DMS53 treated with DMSO at 0.1 percent for 48 hours (cell line): ENCODE results near the gene PITPNB.

ENCODE experiments used
- DNase-seq: peaks from one replicate; lab custom pipeline; 2025; ENCODE audit not compliant: unreplicated experiment; lab: John Stamatoyannopoulos, UW

PITPNB gene

DNA sequence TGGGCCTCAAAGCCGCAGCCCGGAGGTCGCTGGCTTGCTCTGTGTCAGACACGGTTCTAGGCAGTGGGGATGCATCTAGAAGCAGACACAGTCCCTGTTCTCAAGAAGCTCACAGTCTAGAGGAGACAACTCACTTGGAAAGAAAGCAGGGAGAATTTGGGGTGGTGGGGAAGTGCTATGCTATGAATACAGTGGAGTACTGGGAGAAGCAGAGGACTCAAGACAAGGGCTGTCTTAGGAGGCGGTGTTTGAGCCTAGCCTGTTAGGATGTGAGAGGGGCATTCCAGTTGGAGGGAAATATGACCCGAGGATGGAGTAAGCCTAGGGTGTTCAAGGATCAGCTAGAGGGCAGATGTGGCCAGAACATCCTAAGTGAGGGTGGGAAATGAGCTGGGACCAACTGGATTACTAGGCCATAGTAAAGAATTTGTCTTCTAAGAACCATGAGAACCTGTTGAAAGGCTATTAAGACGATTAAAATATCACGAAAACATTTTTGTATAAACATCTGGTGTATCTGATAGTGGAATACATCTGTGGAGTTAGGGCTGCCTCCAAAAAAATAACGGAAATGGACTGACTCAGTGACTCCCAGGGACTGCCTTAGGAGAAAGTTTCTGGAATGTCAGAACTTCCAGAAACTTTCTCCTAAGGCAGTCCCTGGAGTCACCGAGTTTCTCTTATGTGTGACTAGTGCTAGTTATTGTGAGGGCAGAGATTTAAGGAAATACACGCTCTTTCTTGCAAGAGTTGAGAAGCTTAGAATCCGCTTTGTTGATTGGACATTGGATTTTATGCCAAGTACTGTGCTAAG is 1.1 kb upstream of the PITPNB start:
- DNase-seq = no peak

DNA sequence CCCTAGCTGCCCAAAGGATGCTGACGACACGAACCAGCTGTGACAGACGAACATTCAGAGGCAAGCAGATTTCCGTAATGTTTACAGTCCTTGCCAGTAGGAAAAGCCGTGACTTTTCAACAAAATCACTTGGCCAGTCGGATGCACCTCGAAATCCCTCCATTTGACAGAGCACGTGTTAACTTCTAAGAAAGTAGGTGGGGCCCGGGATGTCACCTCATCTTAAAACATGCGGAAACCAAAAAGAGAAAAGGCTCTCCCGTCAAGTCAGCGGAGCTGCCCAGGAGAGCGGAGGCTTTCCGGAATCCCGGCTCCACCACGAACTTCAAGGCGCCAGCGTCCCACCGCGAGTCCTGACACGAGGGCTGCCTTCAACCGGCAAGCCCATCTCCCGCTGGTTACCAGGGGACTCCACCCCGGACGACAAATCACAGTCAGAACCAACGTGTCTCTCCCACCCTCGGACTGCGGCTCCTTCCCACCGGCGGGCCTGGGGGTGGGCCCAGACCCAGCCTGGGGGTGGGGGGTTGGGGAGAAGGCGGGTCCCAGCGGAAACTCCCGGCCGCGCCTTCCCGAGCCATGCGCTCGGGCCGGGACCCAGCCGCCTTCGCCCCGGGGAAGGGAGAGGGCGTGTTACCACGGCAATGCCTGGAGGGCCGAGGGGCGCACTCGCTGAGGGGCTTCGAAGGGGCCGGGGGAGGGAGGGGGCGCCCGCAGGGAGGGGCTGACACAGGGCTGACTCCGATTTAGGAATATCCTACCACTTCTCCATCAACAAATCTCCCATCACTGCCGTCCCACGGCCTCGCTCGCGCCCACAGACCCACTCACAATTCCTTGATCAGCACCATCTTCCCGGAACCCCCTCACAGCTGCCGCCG is 475 bp downstream of the PITPNB start:
- no peak for DNase-seq

DNA sequence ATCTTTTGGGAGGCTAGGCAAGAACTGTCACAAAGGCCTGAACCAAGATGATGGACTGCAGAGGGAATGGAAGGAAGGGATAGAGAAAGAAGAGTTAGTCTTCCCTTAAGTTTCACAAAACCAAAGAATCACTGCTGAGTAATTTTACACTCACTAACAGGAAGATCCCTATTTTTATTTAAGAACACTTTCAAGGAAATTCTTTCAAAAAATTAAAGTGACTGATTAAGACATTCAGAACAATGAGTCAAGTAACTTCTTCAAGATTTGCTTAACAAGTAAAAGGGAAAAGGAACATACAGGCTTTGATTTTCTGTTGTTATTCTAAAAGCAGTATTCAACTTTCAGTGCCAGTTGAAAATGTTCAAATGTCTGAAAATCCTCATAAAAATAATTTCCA is 3.1 kb downstream of the PITPNB start:
- no peak for DNase-seq

DNA sequence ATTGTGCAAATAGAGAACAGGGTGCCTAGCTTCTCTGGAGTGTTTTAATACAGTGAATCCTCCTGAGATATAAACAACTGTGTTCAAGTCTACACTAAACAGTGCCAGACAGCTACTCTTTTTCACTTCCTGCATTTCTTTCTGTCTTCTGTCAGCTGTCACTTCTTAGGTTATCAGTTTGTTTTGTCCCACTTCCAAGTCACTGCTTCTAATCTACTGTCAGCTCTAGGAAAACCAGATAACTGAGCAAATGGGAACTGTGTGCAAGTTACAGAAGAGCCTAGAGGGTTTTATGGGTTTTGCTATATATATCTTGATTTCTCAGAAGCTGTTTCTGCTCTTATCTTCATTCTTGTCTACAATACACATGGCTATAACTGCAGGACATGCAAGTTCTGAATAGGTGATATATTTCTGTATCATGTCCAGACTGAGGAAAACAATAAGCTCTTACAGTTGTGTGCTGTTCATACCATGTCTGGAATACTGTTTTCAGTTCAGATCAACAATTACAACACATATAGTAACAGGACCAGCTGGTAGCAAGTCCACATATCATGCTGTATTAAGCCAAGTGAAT is 5.8 kb downstream of the PITPNB start:
- no peak for DNase-seq

DNA sequence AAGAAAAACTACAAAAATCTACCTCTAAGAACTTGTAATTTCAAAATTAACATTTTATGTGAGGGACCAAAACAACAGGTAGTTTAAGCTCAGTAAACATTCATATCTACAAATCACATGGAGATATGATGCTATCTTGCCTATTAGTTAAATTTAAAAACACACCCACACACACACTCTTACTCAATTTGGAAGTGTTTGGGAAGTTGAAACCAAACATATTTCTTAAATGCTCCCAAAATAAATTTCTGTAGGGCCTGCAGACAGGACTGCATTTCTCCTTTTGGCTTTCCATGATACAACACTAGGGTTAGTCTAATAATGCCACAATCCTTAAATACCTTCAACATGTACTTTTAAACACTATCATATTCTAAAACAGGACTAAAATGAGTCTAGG is 7.0 kb downstream of the PITPNB start:
- DNase-seq = no peak

DNA sequence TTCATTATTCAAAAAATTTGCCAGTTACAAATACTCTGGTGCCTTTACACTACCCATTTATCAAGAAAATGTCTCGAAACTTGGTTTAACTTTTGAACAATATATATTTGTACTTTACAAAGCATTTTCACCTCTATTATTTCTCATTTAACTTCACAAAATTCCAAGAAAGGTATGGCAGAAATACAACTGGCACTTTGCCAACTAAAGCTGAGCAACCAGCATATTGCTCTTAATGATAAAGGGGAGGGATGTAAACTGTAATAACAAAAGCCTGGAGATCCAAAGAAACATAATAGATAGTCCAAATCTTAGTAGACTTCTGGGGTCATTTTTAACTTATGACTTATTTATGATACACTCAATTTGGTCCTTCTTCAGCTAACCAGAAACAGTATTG is 7.7 kb downstream of the PITPNB start:
- DNase-seq = no peak

DNA sequence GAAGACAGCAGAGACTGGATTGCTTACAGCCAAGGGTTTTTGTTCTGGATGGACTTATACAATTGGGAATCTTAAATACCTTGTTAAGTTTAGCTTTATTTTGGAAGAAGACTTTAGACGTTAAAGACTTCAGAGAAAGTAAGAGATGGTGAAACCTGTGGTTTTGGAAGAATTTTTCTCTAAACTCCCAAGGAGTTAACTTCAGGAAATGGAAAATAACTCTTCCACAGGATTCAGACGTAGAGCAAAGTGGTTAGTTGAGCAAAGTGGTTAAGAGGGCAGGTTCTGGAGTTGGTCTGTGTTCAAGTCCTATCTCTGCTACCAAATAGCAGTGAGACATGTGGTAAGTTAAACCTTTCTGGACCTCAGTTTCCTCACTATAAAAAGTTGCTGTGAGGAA is 12.8 kb downstream of the PITPNB start:
- DNase-seq = no peak

DNA sequence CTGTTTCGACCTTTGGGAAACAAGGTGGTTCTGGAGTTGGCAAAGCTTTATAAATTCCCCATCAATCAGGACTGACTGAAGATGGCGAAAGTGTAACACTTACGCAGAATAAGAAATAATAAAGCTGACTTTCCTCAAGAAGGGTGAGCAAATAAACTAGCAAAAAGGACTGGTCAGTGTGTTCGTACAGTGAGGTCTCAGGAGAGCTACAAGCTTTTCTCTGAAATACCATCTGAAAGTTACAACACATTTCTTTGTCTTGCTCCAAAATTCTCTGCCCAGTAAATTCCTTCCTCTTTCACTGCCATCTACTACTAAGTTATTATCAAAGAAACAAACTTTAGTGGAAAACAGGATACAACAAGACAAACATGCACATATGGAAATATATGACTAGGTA is 13.4 kb downstream of the PITPNB start:
- DNase-seq = no peak

DNA sequence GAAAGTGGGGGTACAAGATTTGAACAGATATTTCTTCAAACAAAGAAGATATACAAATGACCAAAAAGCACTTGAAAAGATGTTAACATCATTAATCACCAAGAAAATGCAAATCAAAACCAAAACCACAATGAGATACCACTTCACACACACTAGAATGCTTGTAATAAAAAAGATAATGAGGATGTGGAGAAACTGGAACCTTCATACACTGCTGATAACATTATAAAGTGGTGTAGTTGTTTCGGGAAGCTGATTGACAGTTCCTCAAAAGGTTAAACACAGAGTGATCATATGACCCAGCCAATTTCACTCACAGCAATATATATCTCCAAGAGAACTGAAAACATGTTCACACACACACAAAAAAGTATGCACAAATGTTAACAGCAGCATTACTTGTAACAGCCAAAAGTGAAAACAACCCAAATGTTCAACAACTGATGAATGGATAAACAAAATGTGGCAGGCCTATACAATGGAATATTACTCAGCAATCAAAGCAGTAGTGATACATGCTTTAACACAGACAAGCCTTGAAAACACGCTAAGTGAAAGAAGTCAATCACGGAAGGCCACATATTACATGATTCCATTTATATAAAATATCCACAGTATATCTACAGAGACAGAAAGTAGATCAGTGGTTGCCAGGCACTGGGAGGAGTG is 15.1 kb downstream of the PITPNB start:
- no peak for DNase-seq

DNA sequence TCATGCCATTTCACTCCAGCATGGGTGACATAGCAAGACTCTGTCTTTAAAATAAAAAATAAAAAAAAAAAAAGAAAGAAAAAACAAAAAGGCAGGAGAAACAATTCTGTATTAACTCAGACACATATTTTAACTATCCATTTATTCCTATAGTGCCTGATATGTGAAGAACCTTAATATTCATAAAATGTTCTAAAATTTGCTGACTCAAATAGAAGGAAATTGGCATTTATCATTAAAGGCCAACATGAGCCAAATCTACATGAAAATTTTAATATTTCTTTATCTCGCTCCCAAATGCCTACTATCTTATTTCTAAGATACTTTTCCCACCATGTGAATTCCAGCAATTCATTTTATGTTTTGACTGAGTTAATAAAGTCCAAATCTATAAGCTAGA is 18.9 kb downstream of the PITPNB start:
- DNase-seq = no peak

DNA sequence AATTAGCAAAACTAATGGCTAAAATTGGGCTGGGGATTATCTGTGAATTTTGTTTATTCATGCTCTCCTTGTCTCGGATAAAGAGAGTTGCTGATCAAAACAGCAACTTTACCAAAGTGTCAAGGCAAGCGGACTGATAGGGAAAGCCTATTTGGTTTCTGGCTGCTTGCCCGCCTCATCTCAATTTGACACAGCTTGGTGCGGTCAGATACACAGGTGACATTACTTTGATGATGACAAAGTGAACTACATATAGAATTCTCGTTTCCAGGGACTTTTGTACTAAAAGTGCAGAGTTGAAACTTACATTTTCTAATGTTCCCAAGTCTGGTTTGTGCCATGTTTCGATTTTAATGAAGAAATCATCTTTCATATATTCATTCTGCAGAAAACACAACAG is 22.8 kb downstream of the PITPNB start:
- DNase-seq = no peak

DNA sequence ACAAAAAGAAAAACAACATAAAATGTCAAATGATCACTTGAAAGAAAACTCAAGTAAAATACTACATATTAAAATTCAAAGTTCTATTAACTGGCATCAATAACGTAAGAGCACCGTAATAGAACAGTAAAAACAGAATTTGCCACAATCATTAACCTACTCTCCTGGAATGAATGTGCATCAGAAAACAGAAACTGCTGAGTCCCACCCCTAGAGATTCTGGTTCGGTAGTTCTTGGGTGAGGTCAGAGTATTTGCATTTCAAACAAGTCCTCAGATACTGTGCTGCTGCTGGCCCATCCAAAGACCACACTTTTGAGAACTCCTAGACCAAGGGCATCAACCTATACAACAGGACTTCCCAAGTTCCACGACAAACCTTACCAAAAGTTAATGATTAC is 23.5 kb downstream of the PITPNB start:
- no peak for DNase-seq

DNA sequence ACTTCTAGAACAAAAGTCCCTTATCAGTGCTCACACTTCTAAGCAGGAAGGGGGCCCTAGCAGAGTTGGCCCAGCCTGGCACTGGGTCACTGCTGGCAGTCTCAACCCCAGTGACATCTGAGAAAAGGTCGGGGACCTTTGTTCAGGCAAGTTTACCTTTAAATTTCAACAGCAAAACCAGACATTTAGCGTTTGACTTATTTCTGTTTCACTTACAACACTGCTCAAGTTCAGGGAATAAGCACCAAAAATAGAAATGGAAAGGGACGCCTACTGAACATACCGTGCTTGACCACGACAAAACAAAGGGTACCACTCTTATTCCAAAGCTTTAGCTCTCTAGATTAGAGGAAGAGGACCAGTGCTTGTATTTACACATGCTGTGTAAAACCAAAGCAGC is 26.2 kb downstream of the PITPNB start:
- DNase-seq = no peak

DNA sequence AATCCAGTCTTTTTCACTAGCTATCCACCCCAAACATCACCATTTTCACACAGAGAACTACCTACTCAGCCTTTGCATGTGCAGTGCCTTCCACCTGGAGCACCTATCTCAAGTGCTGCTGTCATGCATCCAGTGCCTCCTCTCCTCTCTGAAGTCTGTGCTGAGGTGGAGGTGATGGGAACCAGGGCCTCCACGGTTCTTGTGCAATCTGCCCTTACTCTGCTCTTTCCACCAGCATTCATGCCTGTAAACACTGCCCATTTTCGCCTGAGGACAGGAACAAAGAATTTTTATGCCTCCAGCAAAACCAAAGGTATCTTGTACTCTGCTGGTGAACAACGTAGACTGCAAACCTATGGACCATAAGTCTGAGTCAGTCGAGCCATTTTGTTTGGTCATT is 27.0 kb downstream of the PITPNB start:
- DNase-seq = no peak

DNA sequence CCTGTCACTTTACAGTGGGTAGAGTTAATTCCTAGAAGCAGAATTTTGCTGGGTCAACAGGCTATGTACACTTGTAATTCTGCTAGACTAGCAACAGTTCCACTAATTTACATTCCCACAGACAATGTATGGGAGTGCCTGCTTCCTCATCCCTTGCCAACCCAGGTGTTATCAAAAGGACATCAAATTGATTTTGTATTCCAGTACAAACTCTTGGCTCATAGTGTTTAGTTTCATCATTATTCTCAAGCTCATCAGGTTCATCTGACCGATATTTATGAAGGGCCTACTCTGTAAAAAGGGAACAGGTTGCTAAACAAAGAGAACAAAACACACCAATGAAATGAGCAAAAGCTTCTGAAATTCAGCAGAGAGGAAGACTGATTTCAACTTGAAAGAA is 30.7 kb downstream of the PITPNB start:
- DNase-seq = no peak

DNA sequence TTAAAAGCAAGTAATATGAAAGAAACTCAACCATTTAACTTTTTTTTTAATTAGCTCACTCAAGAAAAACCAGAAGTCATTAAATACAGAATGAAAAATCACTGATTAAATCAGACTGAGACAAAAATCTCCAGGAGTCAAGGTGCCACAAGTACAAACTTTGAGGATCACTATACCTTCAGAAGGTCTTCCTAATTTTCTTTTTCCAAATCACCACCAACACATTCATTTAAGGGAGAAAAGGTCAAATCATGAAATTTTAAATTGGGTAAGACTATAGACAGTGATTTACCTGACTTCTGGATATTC is 32.3 kb downstream of the PITPNB start:
- no peak for DNase-seq

DNA sequence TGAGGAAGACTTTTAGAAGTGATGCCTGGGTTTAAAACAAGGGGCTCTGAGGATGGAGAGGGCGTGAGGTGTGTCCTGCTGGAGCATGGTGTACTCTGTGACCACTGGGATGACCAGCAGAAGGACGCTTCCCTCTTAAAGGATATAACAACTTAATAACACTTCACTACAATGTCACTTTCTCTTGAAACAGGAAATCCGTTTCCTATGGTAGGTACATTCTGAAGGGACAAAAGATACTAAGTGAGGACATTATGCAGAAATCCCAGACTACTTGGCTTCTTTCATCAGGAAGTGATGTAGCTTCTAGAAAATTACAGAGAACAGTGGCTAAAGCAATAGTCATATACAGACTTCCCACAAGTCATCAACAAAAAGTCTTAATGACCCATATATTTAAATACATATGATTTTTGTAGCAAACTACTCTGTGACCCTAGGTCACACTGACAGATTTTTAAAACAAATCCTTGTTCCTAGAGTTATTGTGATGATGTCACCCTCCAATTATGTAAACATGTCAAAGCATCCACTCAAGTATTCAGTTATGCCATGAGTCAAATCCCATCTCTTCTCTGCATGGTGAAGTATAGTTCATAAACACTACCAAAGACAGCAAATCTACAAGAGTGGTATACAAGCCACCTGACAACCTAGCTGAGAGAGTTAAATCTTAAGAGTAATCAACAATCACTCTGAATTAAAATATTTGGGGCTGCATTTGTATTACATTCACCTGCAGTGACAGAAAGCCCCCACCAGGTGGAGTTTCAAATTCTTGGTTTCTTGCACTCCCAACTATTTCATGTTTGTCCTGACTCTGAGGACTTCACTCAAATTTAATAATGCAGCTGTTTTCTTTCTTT is 32.8 kb downstream of the PITPNB start:
- no peak for DNase-seq

DNA sequence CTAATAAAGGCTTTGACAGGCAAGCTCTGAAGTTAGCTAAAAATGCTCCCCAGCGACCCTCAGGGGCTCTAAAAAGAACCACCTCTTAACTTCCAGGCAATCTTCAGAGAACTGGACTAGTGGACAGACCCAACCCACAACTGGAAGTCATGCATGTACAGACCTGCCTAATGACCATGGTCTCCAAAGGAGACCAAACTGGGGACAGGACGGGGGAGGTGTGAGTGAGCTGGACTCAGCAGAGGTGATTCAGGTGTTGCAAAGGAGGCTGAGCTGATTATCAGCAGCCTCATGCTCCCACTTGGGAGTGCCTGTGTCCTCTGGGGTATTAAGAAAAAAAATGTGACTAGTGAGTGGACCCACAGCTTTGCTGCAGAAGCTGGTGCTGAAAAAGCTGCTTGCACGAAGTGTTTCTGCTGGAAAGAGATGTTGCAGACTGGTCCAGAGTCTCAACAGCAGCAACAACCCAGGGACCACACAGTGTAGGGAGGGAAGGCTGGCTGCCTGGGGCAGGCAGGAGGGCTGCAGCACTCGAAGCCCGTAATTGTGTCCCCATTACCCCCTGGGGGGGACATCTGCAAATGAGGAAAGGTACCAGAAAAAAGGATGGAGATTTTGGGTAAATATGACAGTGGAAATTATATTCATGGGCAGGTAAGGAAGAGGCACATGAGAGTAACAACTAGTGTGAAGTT is 35.3 kb downstream of the PITPNB start:
- DNase-seq = no peak

DNA sequence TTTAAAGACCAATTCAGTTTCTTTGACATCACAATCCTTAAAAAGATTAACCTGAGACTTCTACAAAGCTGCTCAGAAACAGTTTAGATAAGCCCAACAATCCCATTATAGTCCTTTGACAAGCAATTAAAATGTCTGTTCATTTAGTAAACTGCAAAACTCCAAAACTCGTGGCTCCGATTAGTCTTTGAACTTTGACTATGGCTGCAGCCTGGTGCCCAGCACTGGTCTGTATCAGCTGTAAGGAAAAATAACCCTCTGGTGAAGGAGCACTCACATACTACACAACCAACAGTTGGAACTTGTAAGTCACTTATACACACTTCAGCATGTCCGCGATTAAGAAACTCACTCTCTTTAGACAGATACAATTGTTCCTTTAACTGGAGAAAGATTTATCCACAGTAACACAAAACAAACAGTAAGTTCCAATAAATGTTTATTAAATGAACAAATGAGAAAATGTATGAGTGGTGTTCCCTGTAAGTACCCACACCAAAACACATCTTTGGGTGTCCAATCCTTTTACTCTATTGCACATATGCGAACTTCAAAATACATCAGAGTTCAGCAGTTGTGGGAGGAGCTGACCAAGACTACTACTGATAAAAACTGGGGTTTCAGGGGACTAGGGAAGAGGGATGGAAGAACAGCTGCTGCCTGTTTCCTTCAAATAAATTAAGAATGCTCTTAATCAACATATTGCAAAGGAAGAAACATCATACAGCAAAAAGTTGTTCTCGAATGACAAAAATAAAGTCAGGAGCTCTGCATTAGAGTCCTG is 36.4 kb downstream of the PITPNB start:
- no peak for DNase-seq
